Spleen (tissue), 11 donors: Measurements from ENCODE around the gene WDR88. TPM values are rescaled to one million over a fixed set of nuclear protein-coding genes. Genes with fewer than 3 reads are reported as not detected.
A peak's percentile ranks its signal among the peaks of the same experiment; 100 is the strongest.

ENCODE experiments used
- DNase-seq: peaks from one replicate; pipeline ENCODE4 v3.0.0-alpha.2; 2020
- H3K27ac ChIP-seq, 8 donors: fragments of 200-600 bp; sonication (generic) in 7 of 8; 1 replicate in 4 of 8; 2 replicates in 4 of 8; pipeline versions ENCODE4 v1.5.0 to v1.8.0; 2016 to 2021; ENCODE audit warnings: inconsistent platforms in 4 of 8, mild to moderate bottlenecking in 4 of 8, moderate library complexity in 1 of 8
- H3K27me3 ChIP-seq, 7 donors: fragments of 200-600 bp; sonication (generic) in 6 of 7; replicated peaks in 1 of 7; 1 replicate in 4 of 7; 2 replicates in 3 of 7; pipeline versions ENCODE4 v1.5.0 to v1.8.0; 2016 to 2021; ENCODE audit warnings: inconsistent platforms in 3 of 7, mild to moderate bottlenecking in 1 of 7
- H3K36me3 ChIP-seq, 6 donors: fragments of 200-600 bp; sonication (generic) in 5 of 6; 1 replicate in 4 of 6; 2 replicates in 2 of 6; pipeline versions ENCODE4 v1.5.0 to v1.8.0; 2016 to 2021; ENCODE audit warnings: inconsistent platforms in 2 of 6
- H3K4me1 ChIP-seq, 6 donors: fragments of 200-600 bp; sonication (generic) in 5 of 6; 1 replicate in 3 of 6; 2 replicates in 3 of 6; pipeline versions ENCODE4 v1.5.0 to v1.8.0; 2016 to 2021; ENCODE audit warnings: inconsistent platforms in 3 of 6
- H3K4me3 ChIP-seq, 8 donors: fragments of 200-600 bp; sonication (generic) in 7 of 8; 1 replicate in 4 of 8; 2 replicates in 4 of 8; pipeline versions ENCODE4 v1.5.0 to v1.8.0; 2016 to 2021; ENCODE audit warnings: inconsistent platforms in 4 of 8, mild to moderate bottlenecking in 4 of 8, moderate library complexity in 2 of 8
- H3K9me3 ChIP-seq, 8 donors: fragments of 200-600 bp; sonication (generic) in 7 of 8; 1 replicate in 4 of 8; 2 replicates in 4 of 8; pipeline versions ENCODE4 v1.5.0 to v1.8.0; 2016 to 2021; ENCODE audit warnings: inconsistent platforms in 4 of 8
- POLR2A ChIP-seq, 3 donors: fragments of 450-650 bp; IDR thresholded peaks; one replicate each; pipeline ENCODE4 v1.5.1; 2017; ENCODE audit warnings: antibody characterized with exemption in 3 of 3, mild to moderate bottlenecking in 1 of 3
- POLR2AphosphoS5 ChIP-seq, 3 donors: sonication (generic); formaldehyde crosslinking; IDR thresholded peaks; one replicate each; pipeline ENCODE4 v1.5.1; 2017; ENCODE audit warnings: antibody characterized with exemption in 3 of 3
- whole genome bisulfite sequencing, 5 donors: extraction: QIAGEN DNeasy Blood & Tissue Kit in 3 of 5; methylation state at CpG; one replicate each; pipeline versions ENCODE4 v1.1.5 to v1.1.7; 2013 to 2018; 5-methylcytosine and 5-hydroxymethylcytosine counted together
- intact Hi-C: fragments of 100-400 bp; cut with DNase I; formaldehyde crosslinking; loops from one replicate; pipeline ENCODE4 v1.15.0; 2023; ENCODE audit warnings: low total_unique reads
- polyA plus RNA-seq, 3 donors: library from polyadenylated mRNA; stranded (reverse); fragments of 200-250 nt; gene quantifications; one replicate each; pipeline ENCODE4 v1.2.1, GENCODE V29; 2013
- total RNA-seq, 7 donors: library from RNA; depleted of rRNA in 3 of 7; stranded (reverse); fragments of >200 nt in 3 of 7; fragmentation: NEBNext Ultra II Directional in 4 of 7; extraction: Animal tissue kit (Norgen Biotek cat#: 25700) in 4 of 7; gene quantifications; one replicate each; pipeline versions ENCODE4 v1.1.0 to v1.2.1, GENCODE V29; 2016 to 2021
- TF ChIP-seq, protein P1 (sequence below), 11 experiments: fragments of 200-600 bp in 7 of 11; fragments of 450-650 bp in 4 of 11; sonication (generic) in 4 of 11; IDR thresholded peaks in 8 of 11; conservative IDR thresholded peaks in 3 of 11; 1 replicate in 7 of 11; 2 replicates in 4 of 11; pipeline versions ENCODE4 v1.4.0 to v1.8.0; 2016 to 2021; ENCODE audit warnings: antibody characterized with exemption in 11 of 11, inconsistent platforms in 4 of 11, mild to moderate bottlenecking in 1 of 11
- donor health status: healthy with polysubstance abuse.
- donor health status: DM: no; HTN: no; CAD: no; lungs with moderate emphysema.
- donor health status: DM: no; HTN: no; CAD: no.
- donor health status: Bipolar disorder and iron deficiency.
- donor health status: healthy.
- donor health status: DM: no; HTN: no; CAD: no.
- donor health status: DM: yes; HTN: yes; CAD: no.

WDR88 gene
- total and polyA plus RNA-seq, 10 donors: 0.07 TPM; not detected in 9

DNA sequence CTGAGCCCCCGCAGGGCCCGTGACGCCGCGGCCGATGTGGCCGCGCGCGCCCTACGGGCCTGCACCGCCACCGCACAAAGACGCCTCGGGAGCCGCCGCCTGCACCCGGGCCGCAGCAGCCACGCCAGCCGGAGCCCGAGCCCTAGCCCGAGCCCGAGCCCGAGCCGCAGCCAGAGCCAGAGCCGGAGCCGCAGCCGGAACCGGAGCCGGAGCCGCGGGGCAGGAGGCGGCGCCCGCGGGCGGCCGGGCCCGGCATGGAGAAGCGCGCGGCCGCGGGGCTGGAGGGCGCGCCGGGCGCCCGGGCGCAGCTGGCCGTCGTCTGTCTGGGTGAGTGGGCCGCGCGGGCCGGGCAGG is 62.6 kb downstream of the WDR88 start:
- no peaks in the 10 kb centered on the region for H3K9me3 ChIP-seq
- peaks cover 0 to 61% (median 18%) of the 10 kb centered on the region in 7 donors for H3K27me3 ChIP-seq
- H3K4me1 ChIP-seq: peaks cover 0 to 37% (median 17%) of the 10 kb centered on the region in 6 donors
- DNase-seq: no peak
- peaks cover 0 to 12% (median 0%) of the 10 kb centered on the region in 6 donors for H3K36me3 ChIP-seq
- 0 to 2% (median 1%) methylated on average over 11 to 57 of the region's 57 CpGs; no CpG with 5 or more reads in 1 of the 5 donors for WGBS, 5 donors
- intact Hi-C loops: no loop called here
- no peak for TF ChIP-seq POLR2A (IDR thresholded peaks at IDR 0.05)
- TF ChIP-seq, protein P1, sequence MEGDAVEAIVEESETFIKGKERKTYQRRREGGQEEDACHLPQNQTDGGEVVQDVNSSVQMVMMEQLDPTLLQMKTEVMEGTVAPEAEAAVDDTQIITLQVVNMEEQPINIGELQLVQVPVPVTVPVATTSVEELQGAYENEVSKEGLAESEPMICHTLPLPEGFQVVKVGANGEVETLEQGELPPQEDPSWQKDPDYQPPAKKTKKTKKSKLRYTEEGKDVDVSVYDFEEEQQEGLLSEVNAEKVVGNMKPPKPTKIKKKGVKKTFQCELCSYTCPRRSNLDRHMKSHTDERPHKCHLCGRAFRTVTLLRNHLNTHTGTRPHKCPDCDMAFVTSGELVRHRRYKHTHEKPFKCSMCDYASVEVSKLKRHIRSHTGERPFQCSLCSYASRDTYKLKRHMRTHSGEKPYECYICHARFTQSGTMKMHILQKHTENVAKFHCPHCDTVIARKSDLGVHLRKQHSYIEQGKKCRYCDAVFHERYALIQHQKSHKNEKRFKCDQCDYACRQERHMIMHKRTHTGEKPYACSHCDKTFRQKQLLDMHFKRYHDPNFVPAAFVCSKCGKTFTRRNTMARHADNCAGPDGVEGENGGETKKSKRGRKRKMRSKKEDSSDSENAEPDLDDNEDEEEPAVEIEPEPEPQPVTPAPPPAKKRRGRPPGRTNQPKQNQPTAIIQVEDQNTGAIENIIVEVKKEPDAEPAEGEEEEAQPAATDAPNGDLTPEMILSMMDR (IDR thresholded peaks at IDR 0.05 in 8 of 11, conservative IDR thresholded peaks at IDR 0.05 in 3 of 11): no peak
- TF ChIP-seq POLR2AphosphoS5 (IDR thresholded peaks at IDR 0.05): no peak
- peak overlapping the region in 4 of 8 donors; percentile 52 to 71 (median 65) for H3K27ac ChIP-seq
- H3K4me3 ChIP-seq: peak overlapping the region; percentile 28 to 76 (median 50)

DNA sequence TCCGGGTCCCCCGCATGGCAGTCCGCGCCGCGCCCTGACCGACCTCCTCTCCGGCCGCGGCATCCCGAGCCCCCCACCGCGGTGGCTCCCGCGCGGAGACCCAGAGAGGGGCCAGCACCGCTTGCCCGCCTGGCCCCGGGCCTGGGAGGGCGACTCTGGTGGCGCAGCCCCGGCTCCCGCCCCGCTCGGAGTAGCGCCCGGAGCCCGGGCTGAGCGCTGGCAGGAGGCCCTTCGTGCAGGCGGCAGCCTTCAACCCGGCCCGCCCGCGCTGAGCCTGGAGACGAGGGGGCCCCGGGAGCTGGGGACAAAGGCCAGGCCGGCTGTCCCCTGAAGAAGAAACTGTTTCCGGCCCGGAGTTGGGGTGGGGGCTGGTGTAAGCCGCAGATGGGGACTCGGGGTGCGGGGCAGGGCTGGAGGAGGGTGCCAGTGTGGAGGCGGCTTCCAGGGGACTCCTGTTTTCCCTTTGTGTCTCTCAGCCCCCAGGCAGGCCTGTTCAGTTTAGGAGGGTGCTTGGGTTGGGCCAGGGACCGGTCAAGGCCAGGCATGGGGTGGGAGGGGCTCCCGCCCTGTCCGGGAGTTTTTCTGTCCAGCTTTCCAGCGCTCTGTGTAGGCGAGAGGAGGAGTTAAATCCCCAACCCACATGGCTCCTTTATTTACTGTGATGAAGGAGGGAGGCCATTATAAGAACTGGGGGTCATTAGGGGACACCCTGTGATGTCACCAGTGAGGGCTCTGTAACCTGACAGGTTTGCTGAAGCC is 63.2 kb downstream of the WDR88 start:
- peak overlapping the region; percentile 28 to 76 (median 50) for H3K4me3 ChIP-seq
- peak overlapping the region in 5 of 8 donors; percentile 26 to 71 (median 64) for H3K27ac ChIP-seq
- peaks cover 0 to 43% (median 19%) of the 10 kb centered on the region in 6 donors for H3K4me1 ChIP-seq
- DNase-seq: no peak
- H3K27me3 ChIP-seq: peaks cover 0 to 60% (median 18%) of the 10 kb centered on the region in 7 donors
- no peak for TF ChIP-seq POLR2AphosphoS5 (IDR thresholded peaks at IDR 0.05)
- TF ChIP-seq, protein P1 (IDR thresholded peaks at IDR 0.05 in 8 of 11, conservative IDR thresholded peaks at IDR 0.05 in 3 of 11): no peak
- TF ChIP-seq POLR2A (IDR thresholded peaks at IDR 0.05): no peak
- H3K36me3 ChIP-seq: peaks cover 0 to 12% (median 0%) of the 10 kb centered on the region in 6 donors
- H3K9me3 ChIP-seq: no peaks in the 10 kb centered on the region
- 5 to 17% (median 11%) methylated on average over 15 to 49 of the region's 49 CpGs for WGBS, 5 donors
- intact Hi-C loops: no loop called here

DNA sequence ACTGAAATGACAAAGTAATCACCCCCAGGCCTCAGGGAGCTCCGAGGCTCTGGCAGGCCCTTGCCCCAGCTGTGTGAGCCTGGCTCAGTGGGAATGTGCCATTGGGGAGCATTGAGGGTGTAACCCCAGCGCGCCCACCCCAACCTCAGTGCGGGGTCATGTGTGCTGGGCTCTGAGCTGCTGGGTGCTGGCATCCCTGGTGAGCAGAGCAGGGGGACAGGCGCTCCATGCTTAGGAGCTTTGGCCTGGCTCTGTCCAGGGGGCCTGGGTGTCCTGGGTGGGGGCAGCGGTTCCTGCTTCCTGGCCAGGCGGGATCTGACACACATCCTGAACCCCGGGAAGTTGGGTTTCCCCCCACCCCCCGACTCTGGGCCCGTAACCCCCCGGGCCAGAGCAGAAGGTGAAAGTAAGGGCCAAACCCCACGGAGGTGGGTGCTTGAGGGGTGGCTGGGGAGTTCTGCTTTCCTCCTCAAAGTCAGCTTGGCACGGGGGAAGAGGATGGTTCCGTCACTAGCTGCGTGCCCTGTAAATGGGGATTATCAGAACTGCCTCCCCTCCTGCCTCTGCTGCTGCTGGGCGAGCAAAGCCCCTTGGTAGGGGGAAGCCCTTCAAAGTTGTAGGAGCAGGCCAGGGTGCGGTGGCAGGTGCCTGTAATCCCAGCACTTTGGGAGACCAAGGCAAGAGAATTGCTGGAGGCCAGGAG is 63.9 kb downstream of the WDR88 start:
- DNase-seq: no peak
- 54 to 76% (median 71%) methylated on average over 6 to 17 of the region's 17 CpGs for WGBS, 5 donors
- H3K4me3 ChIP-seq: peak overlapping the region in 5 of 8 donors; percentile 47 to 76 (median 56)
- H3K27ac ChIP-seq: peak overlapping the region in 2 of 8 donors; percentile 52 to 64
- H3K36me3 ChIP-seq: peaks cover 0 to 12% (median 0%) of the 10 kb centered on the region in 6 donors
- H3K4me1 ChIP-seq: peaks cover 0 to 50% (median 19%) of the 10 kb centered on the region in 6 donors
- TF ChIP-seq POLR2AphosphoS5 (IDR thresholded peaks at IDR 0.05) (no peak), POLR2A (IDR thresholded peaks at IDR 0.05) (no peak)
- TF ChIP-seq, protein P1 (IDR thresholded peaks at IDR 0.05 in 8 of 11, conservative IDR thresholded peaks at IDR 0.05 in 3 of 11): no peak
- H3K27me3 ChIP-seq: peaks cover 0 to 53% (median 18%) of the 10 kb centered on the region in 7 donors
- intact Hi-C loops: no loop called here
- no peaks in the 10 kb centered on the region for H3K9me3 ChIP-seq
